Heart left ventricle (tissue), 13 donors: Measurements from ENCODE around the gene USP40.

ENCODE experiments used
- CTCF ChIP-seq, 12 donors: fragments of 200-600 bp; sonication (generic) in 4 of 12; IDR thresholded peaks; one replicate each; pipeline versions ENCODE4 v1.5.0 to v1.8.0; 2018 to 2022; ENCODE audit warnings: antibody characterized with exemption in 12 of 12, mild to moderate bottlenecking in 5 of 12
- POLR2A ChIP-seq, 2 donors: fragments of 450-650 bp; IDR thresholded peaks; one replicate each; pipeline ENCODE4 v1.6.1; 2017; ENCODE audit warnings: antibody characterized with exemption in 2 of 2, mild to moderate bottlenecking in 2 of 2, moderate library complexity in 2 of 2
- donor health status: ischemic (EF 13 %, LVEDD 7.1; RV severe dilation, severe dysfunction).
- donor health status: DM: no; HTN: yes; CAD: no.
- donor health status: DM: no; HTN: no; CAD: no.
- donor health status: ischemic (EF 25% LVEDD 6.9; RV normal size, moderate dysfunction).
- donor health status: ischemic (EF 25% LVEDD 5.7; RV mildly dilated, moderate dysfunction).
- donor health status: ischemic (EF 35%, LVEDD 5.7; RV mildly dilated, moderate dysfunction).
- donor health status: nonischemic (EF 11% LVEDD 7.7; RV severe dilation, severe dysfunction).
- donor health status: DM: yes; HTN: yes; CAD: no.
- donor health status: PGD.
- donor health status: ischemic (EF 29% LVEDD 5.4; RV normal size, mild dysfunction).
- donor health status: nonischemic (EF 23%, LVEDD 6.1; RV moderate dilation, normal function).

DNA sequence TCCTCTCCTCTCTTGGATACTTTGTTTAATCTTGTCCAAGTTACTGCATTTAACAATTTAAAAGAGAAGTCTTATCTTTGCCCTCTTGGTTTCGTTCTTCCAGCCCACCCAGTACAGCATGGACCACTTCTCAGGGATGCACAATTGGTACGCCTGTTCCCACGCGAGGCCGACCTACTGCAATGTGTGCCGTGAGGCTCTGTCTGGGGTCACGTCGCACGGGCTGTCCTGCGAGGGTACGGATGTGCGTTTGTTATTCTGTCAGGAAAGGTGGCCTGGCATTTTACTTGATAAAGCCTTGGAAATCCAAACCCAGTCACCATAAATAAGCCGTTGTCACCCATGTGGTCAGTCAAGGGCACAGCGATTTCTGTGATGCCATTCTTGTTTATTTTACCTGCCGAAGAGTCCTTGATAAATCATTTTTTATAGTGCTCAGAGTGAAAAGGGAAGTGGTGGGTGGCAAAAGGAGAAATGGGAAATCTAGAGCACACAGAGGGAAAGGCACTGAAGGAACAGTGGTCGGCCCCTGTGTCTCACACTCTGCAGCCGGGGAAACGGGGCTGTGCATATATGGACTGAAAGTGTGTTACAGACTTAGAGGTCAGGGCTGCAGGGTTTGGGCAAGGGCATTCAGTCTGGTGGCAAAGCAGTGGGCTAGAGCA, 131.8 kb downstream of the USP40 start:
- TF ChIP-seq POLR2A (IDR thresholded peaks at IDR 0.05), result no peak
- TF ChIP-seq CTCF (IDR thresholded peaks at IDR 0.05), result no peak
